ENCODE measurements around the gene PIGH. TPM values are rescaled to one million over a fixed set of nuclear protein-coding genes. Genes with fewer than 3 reads are reported as not detected.
A peak's percentile ranks its signal among the peaks of the same experiment; 100 is the strongest.
"Not testable (repeated sequence)": the region's sequence is repeated elsewhere in the genome, so short reads cannot be mapped to it uniquely, and the experiment has no call there.

Gene PIGH
- 11.1 TPM for polyA plus RNA-seq (2013, experiment 1 of 2; ENCODE audit: insufficient read length)
- polyA plus RNA-seq (2013, experiment 2 of 2; ENCODE audit: insufficient read length): 13.0 TPM

DNA sequence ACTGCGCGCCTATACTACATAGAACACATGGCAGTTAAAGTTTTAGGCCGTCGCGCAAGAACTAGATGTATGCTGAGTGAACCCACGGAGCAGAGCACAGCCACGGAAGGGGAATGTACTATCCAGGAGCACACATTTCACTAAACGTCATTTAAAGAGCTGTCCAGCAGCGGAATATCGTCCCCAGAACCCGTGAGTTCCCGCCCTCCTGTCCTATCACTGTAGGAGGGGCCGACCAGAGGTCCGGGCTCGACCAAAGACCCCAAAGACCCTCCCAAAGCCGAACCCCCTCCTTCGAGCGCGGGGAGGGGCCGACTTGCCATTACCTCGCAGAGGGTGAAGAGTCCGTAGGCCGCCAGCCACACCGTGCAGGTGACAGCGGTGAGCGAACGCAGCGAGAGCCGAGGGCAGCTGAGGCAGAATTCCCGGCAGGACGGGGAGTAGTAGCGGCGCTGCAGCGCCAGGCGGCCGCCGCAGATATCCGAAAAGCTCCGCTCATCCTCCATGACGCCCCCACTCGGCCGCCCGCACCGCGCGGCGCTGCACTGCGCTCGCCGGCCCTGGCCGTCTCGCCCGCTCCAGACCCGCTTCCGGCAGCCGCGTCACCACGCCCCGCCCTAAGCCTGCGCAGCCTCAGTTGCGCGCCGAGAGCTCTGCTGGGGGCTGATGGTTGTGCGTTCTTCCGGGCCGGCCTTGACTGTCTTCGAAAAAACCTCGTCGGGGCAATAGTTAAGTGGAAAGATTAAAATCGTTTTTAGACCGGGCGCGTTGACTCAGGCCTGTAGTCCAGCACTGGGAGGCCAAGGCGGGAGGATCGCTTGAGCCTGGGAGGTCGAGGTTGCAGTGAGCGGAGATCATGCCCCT is at the start of gene PIGH:
Gene PIGH, minus strand, starts transcription at position 571 of the 864 bp plus-strand sequence. Its CDS starts 65 bp downstream, at position 506.
- peak; percentile 85 for DNase-seq

GRCh38 chr14:67646131-67646530 is 46.1 kb upstream of the PIGH start:
- DNase-seq: no peak

- DNase-seq: no peak
These were observed 45.3 kb upstream of the PIGH start for GRCh38 chr14:67645414-67645813.

- no peak for DNase-seq
These were observed 44.4 kb upstream of the PIGH start for GRCh38 chr14:67644428-67644827.

DNA sequence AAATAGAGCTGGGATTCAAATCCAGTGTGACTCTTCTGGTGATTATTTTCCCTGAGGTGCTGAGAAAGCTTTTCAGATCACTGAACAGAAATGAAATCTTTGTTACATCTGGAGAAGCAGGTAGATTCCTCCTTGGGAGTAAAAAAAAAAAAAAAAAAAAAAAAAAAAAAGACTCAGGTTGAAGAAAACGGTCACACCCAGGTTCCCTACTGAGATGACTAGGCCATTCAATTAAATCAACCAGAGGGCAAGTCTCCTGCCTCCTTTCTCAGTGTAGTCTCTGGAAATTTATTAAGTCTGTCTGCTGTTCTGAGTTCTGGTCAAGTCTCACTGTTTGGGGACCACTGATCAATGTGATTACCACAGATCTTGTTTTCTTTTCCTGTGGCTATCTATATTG is 43.6 kb upstream of the PIGH start:
- no peak for DNase-seq

- DNase-seq: no peak
These were observed 42.1 kb upstream of the PIGH start for GRCh38 chr14:67641902-67642749.

DNA sequence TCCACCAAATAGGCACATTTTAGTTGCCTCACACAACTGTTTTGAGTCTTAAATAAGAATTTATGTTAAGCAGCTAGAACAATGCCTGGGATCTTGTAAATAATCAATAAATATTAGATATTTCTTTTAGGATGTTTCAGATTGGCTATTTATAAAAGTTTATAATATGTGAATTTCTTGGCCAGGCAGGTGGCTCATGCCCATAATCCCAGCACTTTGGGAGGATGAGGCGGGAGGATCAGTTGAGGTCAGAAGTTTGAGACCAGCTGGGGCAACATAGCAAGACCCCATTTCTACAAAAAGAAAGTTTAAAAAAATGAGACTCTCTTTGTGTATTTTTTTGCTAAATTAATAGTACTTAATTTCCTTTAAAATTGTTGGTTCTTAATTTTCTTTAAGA is 41.4 kb upstream of the PIGH start:
- DNase-seq: no peak

GRCh38 chr14:67638642-67639041 is 38.6 kb upstream of the PIGH start:
- DNase-seq: no peak

DNA sequence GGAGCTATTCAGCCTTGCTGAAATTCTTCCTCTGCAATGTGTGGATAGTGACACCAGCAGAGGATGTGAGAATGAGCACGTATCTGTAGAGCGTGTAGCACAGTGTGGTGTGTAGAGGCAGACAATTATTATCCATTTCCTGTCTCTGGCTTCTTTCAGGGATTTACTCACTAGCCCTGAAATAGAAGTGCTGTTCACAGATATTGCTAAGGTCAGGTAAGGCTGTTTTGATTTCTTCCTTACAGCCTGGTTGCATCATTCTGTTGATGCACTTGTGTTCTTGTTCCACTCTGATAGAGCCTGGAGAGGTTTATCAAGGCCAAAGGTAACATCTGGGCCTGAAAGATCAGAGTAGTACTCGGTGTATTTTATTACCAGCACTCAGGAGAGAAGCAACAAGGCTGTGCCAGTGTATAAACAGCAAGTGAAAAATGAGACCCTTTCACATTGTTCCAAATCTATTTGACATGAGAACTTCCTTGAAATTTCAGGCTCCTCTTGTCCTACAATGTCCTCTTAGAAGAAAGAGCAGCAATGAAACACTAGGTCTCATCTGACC is 36.4 kb upstream of the PIGH start:
- peak; percentile 72 for DNase-seq

GRCh38 chr14:67633451-67634147 is 33.5 kb upstream of the PIGH start:
- no peak for DNase-seq

DNA sequence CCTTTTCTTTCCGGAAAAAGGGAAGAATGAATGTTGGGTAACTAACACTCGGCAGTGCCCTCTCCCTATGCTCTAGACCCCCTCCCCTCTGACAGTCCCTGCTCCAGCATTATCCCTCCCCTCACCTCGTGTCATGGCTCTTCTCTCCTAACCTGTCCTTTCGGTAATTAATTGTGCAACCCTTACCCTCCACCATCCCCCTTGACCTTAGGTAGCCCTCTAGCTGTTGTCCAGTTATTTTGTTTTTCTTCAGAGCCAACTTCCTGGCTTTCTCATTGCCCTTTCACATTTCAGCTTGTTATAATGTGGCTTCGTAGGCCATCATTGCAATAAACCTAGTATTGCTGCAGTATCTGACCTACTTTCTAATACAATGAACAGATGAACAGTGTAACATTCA is 30.9 kb upstream of the PIGH start:
- DNase-seq: no peak

- DNase-seq: no peak
These were observed 30.1 kb upstream of the PIGH start for GRCh38 chr14:67630186-67630585.

DNA sequence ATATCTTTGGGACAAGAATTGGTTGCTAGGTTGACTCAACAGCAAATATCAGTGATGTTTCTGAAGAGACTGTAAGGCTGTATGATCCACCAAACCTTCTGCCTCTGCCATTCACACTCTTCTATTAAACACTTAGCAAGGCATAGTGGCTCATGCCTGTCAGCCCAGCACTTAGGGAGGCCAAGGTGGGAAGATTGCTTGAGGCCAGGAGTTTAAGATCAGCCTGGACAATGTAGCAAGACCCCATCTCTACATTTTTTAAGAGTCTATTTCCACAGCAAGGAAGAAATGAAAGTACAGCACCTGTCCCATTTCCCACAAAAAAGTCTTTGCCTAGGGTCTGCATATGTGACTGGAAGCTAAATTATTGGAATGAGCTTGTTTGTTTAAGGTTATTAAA is 27.5 kb upstream of the PIGH start:
- no peak for DNase-seq

DNA sequence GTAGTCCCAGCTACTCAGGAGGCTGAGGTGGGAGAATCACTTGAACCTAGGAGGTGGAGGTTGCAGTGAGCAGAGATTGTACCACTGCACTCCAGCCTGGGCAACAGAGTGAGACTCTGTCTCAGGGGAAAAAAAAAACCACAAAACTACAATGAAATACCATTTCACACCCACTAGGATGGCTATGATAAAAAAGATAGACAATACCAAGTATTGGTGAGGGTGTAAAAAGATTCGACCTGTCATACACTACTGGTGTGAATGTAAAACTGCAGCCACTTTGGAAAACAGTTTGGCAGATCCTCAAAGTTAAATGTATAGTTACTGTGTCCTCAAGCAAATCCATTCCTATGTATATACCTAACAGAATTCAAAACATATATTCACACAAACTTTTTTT is 26.1 kb upstream of the PIGH start:
- DNase-seq: not testable (repeated sequence)

DNA sequence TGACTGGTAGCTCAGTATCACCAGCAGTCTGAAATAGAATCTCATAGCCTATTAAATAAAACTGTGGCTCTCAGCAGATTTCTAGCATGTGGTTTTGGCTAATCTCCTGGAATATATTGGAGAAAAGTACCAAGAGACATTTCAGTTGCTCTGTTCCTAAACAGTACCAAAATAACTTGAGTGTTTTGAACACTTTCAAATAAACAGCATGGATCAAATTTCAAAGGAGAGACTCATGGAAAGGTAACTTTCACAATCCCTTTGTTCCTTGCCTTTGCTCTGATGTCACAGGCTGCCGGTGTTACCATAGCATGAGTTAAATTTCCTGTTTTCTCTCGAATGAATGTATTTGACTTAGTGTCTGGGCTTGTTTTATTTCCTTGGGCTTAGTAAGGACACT is 23.0 kb upstream of the PIGH start:
- no peak for DNase-seq

- DNase-seq: peak; percentile 86
These were observed 22.6 kb upstream of the PIGH start for GRCh38 chr14:67622675-67623074.

DNA sequence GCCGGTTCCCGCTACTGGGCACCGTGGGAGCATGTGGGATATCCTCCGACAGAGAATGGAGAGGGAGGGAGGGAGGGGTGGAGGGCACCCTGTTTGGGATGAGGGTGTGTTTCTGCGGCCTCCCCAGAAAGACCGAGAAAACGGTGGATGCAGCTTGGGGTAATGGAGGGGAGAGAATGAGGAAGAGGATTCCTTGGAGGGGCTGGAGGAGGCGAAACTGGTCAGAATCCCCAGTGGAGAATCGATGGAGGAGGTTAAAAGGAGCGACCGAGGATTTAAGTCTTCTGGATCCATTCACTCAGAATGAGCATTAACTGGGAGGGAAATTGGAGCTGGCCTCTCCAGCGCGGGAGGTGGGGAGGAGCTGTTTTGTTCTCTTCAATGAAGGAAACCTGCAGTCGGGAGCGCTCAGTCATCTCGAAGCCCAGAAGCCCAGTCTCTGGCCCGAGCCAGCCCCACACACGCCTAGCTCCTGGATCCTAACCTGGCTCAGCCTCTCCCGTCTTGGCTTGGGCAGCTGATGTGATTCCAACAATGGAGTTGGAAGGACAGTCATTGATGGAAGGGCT is 20.2 kb upstream of the PIGH start:
- DNase-seq: no peak

DNA sequence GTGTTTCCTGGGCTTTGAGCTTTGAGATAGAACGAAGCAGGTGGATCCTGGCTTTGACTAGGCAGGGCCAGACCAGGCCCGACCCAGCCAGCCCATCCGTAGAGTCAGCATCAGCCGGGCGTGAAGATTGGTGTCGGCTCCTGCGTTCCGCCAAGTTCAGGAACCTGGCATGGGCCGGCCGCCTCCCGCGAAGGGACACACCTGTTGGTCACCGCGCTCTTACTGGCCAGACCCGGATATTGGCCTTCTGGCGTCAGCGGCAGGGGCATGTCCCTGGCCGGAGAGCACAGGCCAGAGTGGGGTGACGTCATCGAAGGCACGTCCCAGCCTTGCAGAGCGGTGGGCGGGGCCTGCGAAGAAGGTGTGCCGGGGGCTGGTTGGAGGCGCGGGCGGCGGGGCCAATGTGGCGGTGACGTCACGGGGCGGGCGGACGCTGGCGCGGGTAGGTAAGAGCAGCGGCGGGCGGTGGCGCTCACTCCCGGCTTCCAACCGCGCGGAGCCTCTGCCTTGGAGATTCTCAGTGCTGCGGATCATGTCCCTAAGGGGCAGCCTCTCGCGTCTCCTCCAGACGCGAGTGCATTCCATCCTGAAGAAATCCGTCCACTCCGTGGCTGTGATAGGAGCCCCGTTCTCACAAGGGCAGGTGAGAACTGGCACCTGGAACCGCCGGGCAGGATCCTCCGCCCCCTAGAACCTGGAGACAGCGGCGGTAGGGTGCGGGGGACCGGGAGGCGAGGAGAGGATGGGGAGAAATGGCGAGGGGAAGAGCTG is 19.6 kb upstream of the PIGH start, which contains the start of gene ARG2:
Gene ARG2, plus strand, starts transcription at position 475 of the 771 bp plus-strand sequence. Its CDS starts 58 bp downstream, at position 533.
- peak; percentile 85 for DNase-seq

GRCh38 chr14:67618617-67619063 is 18.6 kb upstream of the PIGH start:
- DNase-seq: peak; percentile 81

DNA sequence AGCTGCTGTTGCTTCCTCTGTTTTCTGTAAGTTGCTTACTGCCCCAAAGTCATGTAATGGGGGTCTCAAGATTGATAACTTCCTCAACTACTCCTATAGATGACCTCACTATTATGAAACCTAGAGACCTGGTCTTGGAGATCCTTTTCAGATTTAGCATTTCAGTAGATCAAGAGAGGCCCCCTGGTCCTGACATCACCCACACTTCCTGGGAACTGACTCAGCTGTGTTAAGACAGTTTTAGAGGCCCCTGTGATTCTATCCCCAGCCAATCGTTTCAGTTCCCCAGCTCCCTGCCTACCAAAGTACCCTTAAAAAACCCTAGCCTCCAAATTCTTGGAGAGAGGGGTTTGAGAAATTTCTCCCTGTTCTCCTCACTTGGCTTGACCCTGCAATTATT is 10.4 kb upstream of the PIGH start:
- DNase-seq: no peak
